ENCODE measurements around the gene HTRA1. TPM values are rescaled to one million over a fixed set of nuclear protein-coding genes. Genes with fewer than 3 reads are reported as not detected.

The HTRA1 gene
- total RNA-seq = 100 to 1,000 TPM in 1 of 4 donors, 10 to 100 TPM in 3; 71.0 to 113 (median 84.1) TPM

GRCh38 chr10:122461367-122461728 lies at the start of gene HTRA1:
HTRA1 (plus strand) TSS chr10:122461553; CDS start chr10:122461653, 100 bp downstream.
- TF ChIP-seq CTCF (IDR thresholded peaks at IDR 0.05) = no peak
- TF ChIP-seq POLR2A (IDR thresholded peaks at IDR 0.05) = no peak
- WGBS, 2 donors = no CpG with 5 or more reads among the region's 56 CpGs
- H3K4me3 ChIP-seq (ENCODE audit: low read depth, poor library complexity, severe bottlenecking) = peak within 1 kb of the TSS; percentile 51
- intact Hi-C loops (cut with DNase I; ENCODE audit: low total_unique reads) = no loop called here
- DNase-seq (ENCODE audit: low spot score in 2 of 2) = peak in 1 of 2 donors; percentile 95

- intact Hi-C loops (cut with DNase I; ENCODE audit: low total_unique reads) = no loop called here
- DNase-seq (ENCODE audit: low spot score in 2 of 2) = no peak
- no peak for TF ChIP-seq CTCF (IDR thresholded peaks at IDR 0.05)
- TF ChIP-seq POLR2A (IDR thresholded peaks at IDR 0.05) = no peak
- H3K4me3 ChIP-seq (ENCODE audit: low read depth, poor library complexity, severe bottlenecking) = no peak overlapping the region
Observed at GRCh38 chr10:122413327-122413726, 48.0 kb upstream of the HTRA1 start.

GRCh38 chr10:122417667-122418066 lies 43.7 kb upstream of the HTRA1 start:
- DNase-seq (ENCODE audit: low spot score in 2 of 2) = no peak
- intact Hi-C loops (cut with DNase I; ENCODE audit: low total_unique reads) = no loop called here
- no peak for TF ChIP-seq CTCF (IDR thresholded peaks at IDR 0.05)
- no peak for TF ChIP-seq POLR2A (IDR thresholded peaks at IDR 0.05)
- H3K4me3 ChIP-seq (ENCODE audit: low read depth, poor library complexity, severe bottlenecking) = no peak overlapping the region
- WGBS, 2 donors = 63 to 78% methylated on average over 2 of the region's 2 CpGs

GRCh38 chr10:122419016-122419415 lies 42.3 kb upstream of the HTRA1 start:
- no peak for DNase-seq (ENCODE audit: low spot score in 2 of 2)
- 53 to 55% methylated on average over 1 of the region's 1 CpG for WGBS, 2 donors
- TF ChIP-seq CTCF (IDR thresholded peaks at IDR 0.05) (no peak), POLR2A (IDR thresholded peaks at IDR 0.05) (no peak)

GRCh38 chr10:122419876-122420623 lies 41.3 kb upstream of the HTRA1 start:
- WGBS, 2 donors = 40 to 45% methylated on average over 3 of the region's 3 CpGs
- TF ChIP-seq POLR2A (IDR thresholded peaks at IDR 0.05) = no peak
- no peak for TF ChIP-seq CTCF (IDR thresholded peaks at IDR 0.05)
- intact Hi-C loops (cut with DNase I; ENCODE audit: low total_unique reads) = loop anchor here (10.0 kb wide), 1 partner anchor 145 kb away; the partner anchor contains the start of gene DMBT1
- H3K4me3 ChIP-seq (ENCODE audit: low read depth, poor library complexity, severe bottlenecking) = no peak overlapping the region
- DNase-seq (ENCODE audit: low spot score in 2 of 2) = no peak

More at GRCh38 chr10:122419016-122419415, 42.3 kb upstream of the HTRA1 start:
- H3K4me3 ChIP-seq (ENCODE audit: low read depth, poor library complexity, severe bottlenecking) = no peak overlapping the region
- intact Hi-C loops (cut with DNase I; ENCODE audit: low total_unique reads) = no loop called here

All from lower leg skin (tissue), 4 donors.